ENCODE data around the gene CDKN3.
A peak's percentile ranks its signal among the peaks of the same experiment; 100 is the strongest.

Gene CDKN3

GRCh38 chr14:54396493-54397335, at the start of gene CDKN3:
Gene CDKN3 (plus strand): TSS chr14:54397007. CDS start chr14:54397069, 62 bp downstream.
- H3K4me3 ChIP-seq (ENCODE audit: low read length): peak within 1 kb of the TSS; percentile 93
- H3K9me3 ChIP-seq (ENCODE audit: insufficient read depth, low read depth, low read length): no peaks in the 10 kb centered on the region
- H3K9ac ChIP-seq (ENCODE audit: low read depth, low read length): peak within 1 kb of the TSS; percentile 86
- H3K27me3 ChIP-seq (ENCODE audit: insufficient read depth, low read length): peaks cover 12% of the 10 kb centered on the region
- H3K27ac ChIP-seq (ENCODE audit: low read length): no peak within 1 kb of the TSS
- H3K4me1 ChIP-seq (ENCODE audit: insufficient read depth, low read length): no peaks in the 10 kb centered on the region
- peaks cover 2% of the 10 kb centered on the region; the same call in 1 of the 2 replicates for H3K36me3 ChIP-seq (ENCODE audit: insufficient read depth, low read depth, low read length)

GRCh38 chr14:54347044-54347443, 49.8 kb upstream of the CDKN3 start:
- Histone ChIP-seq H3K4me3 (ENCODE audit: low read length) (no peak overlapping the region), H3K9ac (ENCODE audit: low read depth, low read length) (no peak overlapping the region), H3K36me3 (ENCODE audit: insufficient read depth, low read depth, low read length) (no peaks in the 10 kb centered on the region), H3K27ac (ENCODE audit: low read length) (no peak overlapping the region), H3K9me3 (ENCODE audit: insufficient read depth, low read depth, low read length) (no peaks in the 10 kb centered on the region), H3K4me1 (ENCODE audit: insufficient read depth, low read length) (peaks cover 16% of the 10 kb centered on the region), H3K27me3 (ENCODE audit: insufficient read depth, low read length) (no peaks in the 10 kb centered on the region)

- H3K36me3 ChIP-seq (ENCODE audit: insufficient read depth, low read depth, low read length): no peaks in the 10 kb centered on the region
Measured at GRCh38 chr14:54348001-54348611, 48.7 kb upstream of the CDKN3 start.

GRCh38 chr14:54348923-54349620, 47.7 kb upstream of the CDKN3 start:
- peaks cover 5% of the 10 kb centered on the region; the same call in 1 of the 2 replicates for H3K9me3 ChIP-seq (ENCODE audit: insufficient read depth, low read depth, low read length)
- H3K9ac ChIP-seq (ENCODE audit: low read depth, low read length): no peak overlapping the region
- H3K27ac ChIP-seq (ENCODE audit: low read length): no peak overlapping the region
- H3K27me3 ChIP-seq (ENCODE audit: insufficient read depth, low read length): no peaks in the 10 kb centered on the region
- H3K36me3 ChIP-seq (ENCODE audit: insufficient read depth, low read depth, low read length): no peaks in the 10 kb centered on the region
- H3K4me3 ChIP-seq (ENCODE audit: low read length): no peak overlapping the region
- H3K4me1 ChIP-seq (ENCODE audit: insufficient read depth, low read length): peaks cover 16% of the 10 kb centered on the region

More at GRCh38 chr14:54348001-54348611, 48.7 kb upstream of the CDKN3 start:
- peaks cover 16% of the 10 kb centered on the region for H3K4me1 ChIP-seq (ENCODE audit: insufficient read depth, low read length)
- no peak overlapping the region for H3K27ac ChIP-seq (ENCODE audit: low read length)
- no peaks in the 10 kb centered on the region for H3K9me3 ChIP-seq (ENCODE audit: insufficient read depth, low read depth, low read length)
- H3K4me3 ChIP-seq (ENCODE audit: low read length): no peak overlapping the region
- H3K9ac ChIP-seq (ENCODE audit: low read depth, low read length): no peak overlapping the region
- H3K27me3 ChIP-seq (ENCODE audit: insufficient read depth, low read length): no peaks in the 10 kb centered on the region

- H3K9me3 ChIP-seq (ENCODE audit: insufficient read depth, low read depth, low read length): peaks cover 7% of the 10 kb centered on the region; the same call in 1 of the 2 replicates
- peaks cover 16% of the 10 kb centered on the region for H3K4me1 ChIP-seq (ENCODE audit: insufficient read depth, low read length)
- no peak overlapping the region for H3K4me3 ChIP-seq (ENCODE audit: low read length)
- H3K27ac ChIP-seq (ENCODE audit: low read length): no peak overlapping the region
- no peaks in the 10 kb centered on the region for H3K36me3 ChIP-seq (ENCODE audit: insufficient read depth, low read depth, low read length)
- no peak overlapping the region for H3K9ac ChIP-seq (ENCODE audit: low read depth, low read length)
- H3K27me3 ChIP-seq (ENCODE audit: insufficient read depth, low read length): no peaks in the 10 kb centered on the region
Measured at GRCh38 chr14:54349713-54350112, 47.1 kb upstream of the CDKN3 start.

GRCh38 chr14:54350203-54350602, 46.6 kb upstream of the CDKN3 start:
- H3K9me3 ChIP-seq (ENCODE audit: insufficient read depth, low read depth, low read length): peaks cover 7% of the 10 kb centered on the region; the same call in 1 of the 2 replicates
- H3K27me3 ChIP-seq (ENCODE audit: insufficient read depth, low read length): no peaks in the 10 kb centered on the region
- H3K36me3 ChIP-seq (ENCODE audit: insufficient read depth, low read depth, low read length): no peaks in the 10 kb centered on the region
- no peak overlapping the region for H3K9ac ChIP-seq (ENCODE audit: low read depth, low read length)
- H3K27ac ChIP-seq (ENCODE audit: low read length): no peak overlapping the region
- no peak overlapping the region for H3K4me3 ChIP-seq (ENCODE audit: low read length)
- peaks cover 16% of the 10 kb centered on the region for H3K4me1 ChIP-seq (ENCODE audit: insufficient read depth, low read length)

GRCh38 chr14:54353266-54353665, 43.5 kb upstream of the CDKN3 start:
- Histone ChIP-seq H3K9me3 (ENCODE audit: insufficient read depth, low read depth, low read length) (peaks cover 7% of the 10 kb centered on the region; the same call in 1 of the 2 replicates), H3K4me3 (ENCODE audit: low read length) (no peak overlapping the region), H3K9ac (ENCODE audit: low read depth, low read length) (no peak overlapping the region), H3K4me1 (ENCODE audit: insufficient read depth, low read length) (peaks cover 5% of the 10 kb centered on the region; the same call in 1 of the 2 replicates), H3K27ac (ENCODE audit: low read length) (no peak overlapping the region), H3K36me3 (ENCODE audit: insufficient read depth, low read depth, low read length) (no peaks in the 10 kb centered on the region), H3K27me3 (ENCODE audit: insufficient read depth, low read length) (no peaks in the 10 kb centered on the region)

- H3K36me3 ChIP-seq (ENCODE audit: insufficient read depth, low read depth, low read length): no peaks in the 10 kb centered on the region
- no peak overlapping the region for H3K27ac ChIP-seq (ENCODE audit: low read length)
- no peak overlapping the region for H3K9ac ChIP-seq (ENCODE audit: low read depth, low read length)
Measured at GRCh38 chr14:54353694-54354093, 43.1 kb upstream of the CDKN3 start.

GRCh38 chr14:54354096-54354495, 42.7 kb upstream of the CDKN3 start:
- no peaks in the 10 kb centered on the region for H3K27me3 ChIP-seq (ENCODE audit: insufficient read depth, low read length)
- no peak overlapping the region for H3K9ac ChIP-seq (ENCODE audit: low read depth, low read length)
- no peaks in the 10 kb centered on the region for H3K36me3 ChIP-seq (ENCODE audit: insufficient read depth, low read depth, low read length)
- H3K4me3 ChIP-seq (ENCODE audit: low read length): no peak overlapping the region
- no peak overlapping the region for H3K27ac ChIP-seq (ENCODE audit: low read length)
- H3K4me1 ChIP-seq (ENCODE audit: insufficient read depth, low read length): peaks cover 4% of the 10 kb centered on the region; the same call in 1 of the 2 replicates
- peaks cover 7% of the 10 kb centered on the region; the same call in 1 of the 2 replicates for H3K9me3 ChIP-seq (ENCODE audit: insufficient read depth, low read depth, low read length)

More at GRCh38 chr14:54353694-54354093, 43.1 kb upstream of the CDKN3 start:
- Histone ChIP-seq H3K4me1 (ENCODE audit: insufficient read depth, low read length) (peaks cover 5% of the 10 kb centered on the region; the same call in 1 of the 2 replicates), H3K27me3 (ENCODE audit: insufficient read depth, low read length) (no peaks in the 10 kb centered on the region), H3K9me3 (ENCODE audit: insufficient read depth, low read depth, low read length) (peaks cover 7% of the 10 kb centered on the region; the same call in 1 of the 2 replicates), H3K4me3 (ENCODE audit: low read length) (no peak overlapping the region)

GRCh38 chr14:54354968-54355641, 41.7 kb upstream of the CDKN3 start:
- Histone ChIP-seq H3K9me3 (ENCODE audit: insufficient read depth, low read depth, low read length) (peaks cover 7% of the 10 kb centered on the region; the same call in 1 of the 2 replicates), H3K9ac (ENCODE audit: low read depth, low read length) (no peak overlapping the region), H3K27me3 (ENCODE audit: insufficient read depth, low read length) (no peaks in the 10 kb centered on the region), H3K4me1 (ENCODE audit: insufficient read depth, low read length) (no peaks in the 10 kb centered on the region; the same call in 1 of the 2 replicates), H3K27ac (ENCODE audit: low read length) (no peak overlapping the region), H3K36me3 (ENCODE audit: insufficient read depth, low read depth, low read length) (no peaks in the 10 kb centered on the region), H3K4me3 (ENCODE audit: low read length) (no peak overlapping the region)

GRCh38 chr14:54355698-54356097, 41.1 kb upstream of the CDKN3 start:
- Histone ChIP-seq H3K4me3 (ENCODE audit: low read length) (no peak overlapping the region), H3K27ac (ENCODE audit: low read length) (no peak overlapping the region)

More at GRCh38 chr14:54355698-54356097, 41.1 kb upstream of the CDKN3 start:
- peaks cover 7% of the 10 kb centered on the region; the same call in 1 of the 2 replicates for H3K9me3 ChIP-seq (ENCODE audit: insufficient read depth, low read depth, low read length)
- no peaks in the 10 kb centered on the region; the same call in 1 of the 2 replicates for H3K4me1 ChIP-seq (ENCODE audit: insufficient read depth, low read length)
- peaks cover 5% of the 10 kb centered on the region; the same call in 1 of the 2 replicates for H3K27me3 ChIP-seq (ENCODE audit: insufficient read depth, low read length)
- H3K36me3 ChIP-seq (ENCODE audit: insufficient read depth, low read depth, low read length): no peaks in the 10 kb centered on the region
- H3K9ac ChIP-seq (ENCODE audit: low read depth, low read length): no peak overlapping the region

All from iPS-20b (cell line).